Measurements from ENCODE around the gene PI4KB.

Gene PI4KB

DNA sequence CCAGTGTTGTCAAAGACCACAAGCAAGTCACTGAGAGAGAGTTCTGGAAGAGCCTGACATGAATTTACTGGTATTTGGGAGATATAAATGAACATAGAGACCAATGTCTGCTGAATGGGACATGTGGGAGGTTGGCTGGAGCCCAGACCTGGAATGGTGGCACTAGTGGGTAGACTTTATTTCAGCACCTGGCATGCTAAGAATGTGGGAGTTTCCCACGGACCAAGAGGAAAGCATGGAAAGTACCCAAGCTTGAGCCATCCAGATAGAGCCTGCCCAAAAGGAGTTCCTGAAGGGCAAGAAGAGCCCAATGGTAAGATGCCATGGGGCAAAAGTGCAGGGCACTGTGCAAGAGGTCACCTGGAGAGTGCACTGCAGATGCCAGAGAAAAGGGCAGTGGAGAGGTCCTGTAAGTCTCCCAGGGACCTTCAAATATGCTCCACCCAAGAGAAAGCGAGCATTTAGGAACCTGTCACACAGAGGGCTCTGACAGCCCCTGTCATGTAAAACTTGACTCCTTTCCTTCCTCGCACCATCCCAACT, 53.2 kb downstream of the PI4KB start:
- DNase-seq (ENCODE audit: low read depth in 1 of 2, low spot score in 1 of 2) = no peak
- in situ Hi-C loops (cut with HindIII; ENCODE audit: low pct_unique_long_range_greater_than_20kb, low sequenced_read_pairs) = no loop called here
- no peak for TF ChIP-seq JUND (IDR thresholded peaks at IDR 0.05; ENCODE audit: low read depth)

DNA sequence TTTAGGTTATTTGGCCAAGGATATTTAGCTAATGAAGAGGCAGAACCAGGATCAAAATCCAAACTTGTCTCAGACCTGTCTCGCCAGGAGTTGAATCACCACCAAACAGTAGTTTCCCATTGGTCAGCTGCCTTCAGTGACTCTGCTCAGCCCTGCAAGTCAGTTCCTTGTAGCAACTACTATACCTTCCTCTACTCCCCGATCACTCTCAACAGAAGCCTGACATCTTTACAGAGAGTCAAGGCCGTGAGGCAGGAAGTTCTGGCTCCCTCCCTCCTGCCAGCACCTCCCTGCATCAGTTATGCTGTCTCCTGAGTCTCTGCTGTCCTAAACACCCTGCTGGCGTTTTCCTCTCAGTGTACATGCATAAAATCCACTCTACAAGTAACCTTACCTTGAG, 59.5 kb downstream of the PI4KB start:
- TF ChIP-seq JUND (IDR thresholded peaks at IDR 0.05; ENCODE audit: low read depth) = no peak
- in situ Hi-C loops (cut with HindIII; ENCODE audit: low pct_unique_long_range_greater_than_20kb, low sequenced_read_pairs) = no loop called here
- no peak for DNase-seq (ENCODE audit: low read depth in 1 of 2, low spot score in 1 of 2)

DNA sequence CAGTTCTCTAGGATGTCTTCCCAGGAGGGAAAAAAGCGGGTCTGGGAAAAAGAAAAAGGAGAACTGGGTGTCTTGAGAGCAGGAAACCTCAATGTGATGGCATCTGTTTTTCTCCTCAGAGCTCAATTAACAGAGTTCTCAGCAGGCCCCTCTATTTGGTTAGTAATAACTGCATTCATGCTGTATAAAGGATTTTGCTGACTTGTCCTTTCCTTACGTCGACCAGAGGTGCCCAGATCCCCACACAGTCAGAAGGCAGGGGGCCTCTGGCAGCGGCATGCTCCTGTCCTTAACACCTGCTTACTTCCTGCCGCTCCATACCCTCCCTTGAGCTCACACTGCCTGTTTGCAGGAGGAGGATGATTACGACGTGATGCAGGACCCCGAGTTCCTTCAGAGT, 60.4 kb downstream of the PI4KB start:
- in situ Hi-C loops (cut with HindIII; ENCODE audit: low pct_unique_long_range_greater_than_20kb, low sequenced_read_pairs) = no loop called here
- DNase-seq (ENCODE audit: low read depth in 1 of 2, low spot score in 1 of 2) = no peak
- no peak for TF ChIP-seq JUND (IDR thresholded peaks at IDR 0.05; ENCODE audit: low read depth)

DNA sequence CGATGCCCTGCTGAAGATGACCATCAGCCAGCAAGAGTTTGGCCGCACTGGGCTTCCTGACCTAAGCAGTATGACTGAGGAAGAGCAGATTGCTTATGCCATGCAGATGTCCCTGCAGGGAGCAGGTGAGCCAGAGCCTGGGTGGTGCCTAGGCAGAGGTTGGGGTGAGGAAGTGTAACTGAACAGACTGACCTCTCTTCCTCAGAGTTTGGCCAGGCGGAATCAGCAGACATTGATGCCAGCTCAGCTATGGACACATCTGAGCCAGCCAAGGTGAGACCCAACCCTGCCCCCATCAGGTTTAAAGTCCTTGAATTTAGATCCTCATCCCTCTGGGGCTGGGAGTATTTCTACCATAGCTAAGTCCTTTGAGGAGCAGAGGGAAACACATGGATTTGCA, 60.9 kb downstream of the PI4KB start:
- TF ChIP-seq JUND (IDR thresholded peaks at IDR 0.05; ENCODE audit: low read depth) = no peak
- in situ Hi-C loops (cut with HindIII; ENCODE audit: low pct_unique_long_range_greater_than_20kb, low sequenced_read_pairs) = no loop called here

DNA sequence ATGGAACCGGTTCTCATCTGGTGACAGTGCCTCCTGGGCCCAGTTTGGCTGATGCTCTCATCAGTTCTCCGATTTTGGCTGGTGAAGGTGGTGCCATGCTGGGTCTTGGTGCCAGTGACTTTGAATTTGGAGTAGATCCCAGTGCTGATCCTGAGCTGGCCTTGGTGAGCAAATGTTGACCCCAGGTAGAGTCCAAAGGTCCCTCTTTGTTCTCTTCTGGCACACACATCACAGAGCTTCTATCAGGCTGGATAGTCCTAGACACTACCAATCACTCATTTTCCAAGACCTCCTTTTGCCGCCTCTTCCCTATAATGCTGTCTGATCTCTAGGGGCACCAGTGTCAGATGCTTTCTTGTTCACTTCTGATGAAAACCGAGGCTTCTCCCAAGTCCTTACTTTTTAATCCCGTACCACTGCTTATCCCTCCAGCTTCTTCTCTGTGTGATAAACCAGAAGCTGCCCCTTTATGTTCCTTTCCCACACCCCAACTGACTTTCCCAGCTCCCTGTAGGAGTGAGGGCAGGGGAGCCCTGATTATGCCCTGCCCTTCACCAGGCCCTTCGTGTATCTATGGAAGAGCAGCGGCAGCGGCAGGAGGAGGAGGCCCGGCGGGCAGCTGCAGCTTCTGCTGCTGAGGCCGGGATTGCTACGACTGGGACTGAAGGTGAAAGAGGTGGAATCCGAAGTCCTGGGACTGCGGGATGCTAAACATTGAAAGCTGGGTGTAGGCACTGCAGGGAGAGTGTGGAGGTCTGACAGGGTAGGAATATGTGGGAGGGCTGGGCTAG, 61.6 kb downstream of the PI4KB start:
- DNase-seq (ENCODE audit: low read depth in 1 of 2, low spot score in 1 of 2) = no peak
- no peak for TF ChIP-seq JUND (IDR thresholded peaks at IDR 0.05; ENCODE audit: low read depth)
- in situ Hi-C loops (cut with HindIII; ENCODE audit: low pct_unique_long_range_greater_than_20kb, low sequenced_read_pairs) = no loop called here

More for the DNA sequence above, 60.9 kb downstream of the PI4KB start:
- no peak for DNase-seq (ENCODE audit: low read depth in 1 of 2, low spot score in 1 of 2)

DNA sequence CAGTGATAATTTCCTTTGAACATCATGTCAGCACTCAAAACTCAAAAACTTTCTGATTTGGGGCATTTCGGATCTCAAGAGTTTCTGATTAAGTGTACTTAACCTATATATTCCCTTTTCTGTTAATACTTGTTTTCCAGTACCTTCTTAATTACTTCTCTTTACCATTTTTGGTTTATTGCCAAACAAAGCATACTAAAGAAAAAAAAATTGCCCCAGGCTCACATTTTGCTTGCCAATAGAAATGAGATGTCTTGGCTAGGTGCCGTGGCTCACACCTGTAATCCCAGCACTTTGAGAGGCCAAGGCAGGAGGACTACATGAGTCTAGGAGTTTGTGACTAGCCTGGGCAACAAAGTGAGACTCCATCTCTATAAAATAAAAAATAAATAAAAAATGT, 67.9 kb downstream of the PI4KB start:
- no peak for TF ChIP-seq JUND (IDR thresholded peaks at IDR 0.05; ENCODE audit: low read depth)
- in situ Hi-C loops (cut with HindIII; ENCODE audit: low pct_unique_long_range_greater_than_20kb, low sequenced_read_pairs) = no loop called here
- DNase-seq (ENCODE audit: low read depth in 1 of 2, low spot score in 1 of 2) = peak in 1 of 2 experiments; percentile 78

DNA sequence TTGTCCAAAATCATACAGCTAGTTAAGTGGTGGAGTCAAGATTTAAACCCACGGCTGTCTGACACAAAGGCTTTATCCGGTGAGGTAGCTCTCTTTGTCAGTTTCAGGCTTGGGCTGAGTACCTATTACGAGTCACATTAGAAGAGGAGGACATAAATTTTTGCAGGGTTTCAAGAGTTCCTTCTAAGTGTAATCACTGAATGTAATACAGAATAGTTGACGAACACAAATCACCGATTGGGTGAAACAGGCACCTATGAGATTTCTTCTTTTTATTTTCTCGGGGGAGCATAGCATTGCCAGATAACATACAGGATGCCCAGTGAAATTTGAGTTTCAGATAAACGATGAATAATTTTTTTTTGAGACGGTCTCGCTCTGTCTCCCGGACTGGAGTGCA, 71.8 kb downstream of the PI4KB start:
- in situ Hi-C loops (cut with HindIII; ENCODE audit: low pct_unique_long_range_greater_than_20kb, low sequenced_read_pairs) = no loop called here
- no peak for DNase-seq (ENCODE audit: low read depth in 1 of 2, low spot score in 1 of 2)
- no peak for TF ChIP-seq JUND (IDR thresholded peaks at IDR 0.05; ENCODE audit: low read depth)

DNA sequence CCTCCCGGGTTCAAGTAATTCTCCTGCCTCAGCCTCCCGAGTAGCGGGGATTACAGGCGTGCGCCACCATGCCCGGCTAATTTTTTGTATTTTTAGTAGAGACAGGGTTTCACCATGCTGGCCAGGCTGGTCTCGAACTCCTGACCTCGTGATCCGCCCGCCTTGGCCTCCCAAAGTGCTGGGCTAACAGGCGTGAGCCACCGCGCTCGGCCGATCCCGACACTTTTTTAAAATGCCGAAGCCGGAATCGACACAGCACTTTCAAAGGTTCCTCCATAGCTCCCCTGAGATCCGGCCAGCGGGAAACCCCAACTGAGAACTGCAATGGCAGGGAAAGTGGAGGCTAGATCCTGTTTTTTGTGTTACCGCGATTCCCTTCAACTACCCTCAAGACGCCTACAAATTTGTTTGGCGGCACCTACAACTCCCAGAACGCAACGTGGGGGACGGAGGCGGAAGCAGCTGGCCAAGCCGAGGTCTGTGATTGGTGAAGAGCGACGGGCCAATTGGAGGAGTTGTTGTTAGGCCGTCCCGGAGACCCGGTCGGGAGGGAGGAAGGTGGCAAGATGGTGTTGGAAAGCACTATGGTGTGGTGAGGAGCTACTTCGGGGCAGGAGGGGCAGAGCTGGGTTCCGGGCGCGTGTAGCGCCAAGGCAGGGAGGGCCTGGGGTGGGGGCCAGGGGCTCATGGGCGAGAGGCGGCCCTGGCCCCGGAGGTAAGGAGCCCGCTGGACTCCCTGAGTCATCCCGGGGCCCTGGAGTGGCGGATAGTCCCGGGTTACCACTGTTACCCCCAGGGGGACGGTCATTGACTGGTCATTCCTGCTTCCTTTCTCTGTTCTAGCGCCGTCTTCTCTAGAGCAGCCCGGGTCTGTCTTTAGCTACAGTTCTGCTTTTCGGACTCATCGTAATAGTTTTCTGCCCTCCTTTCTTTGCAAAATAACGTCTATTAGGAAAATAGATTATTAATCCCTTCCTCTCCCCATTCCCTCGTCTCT, 72.7 kb downstream of the PI4KB start, which contains the start of gene PSMD4:
Gene PSMD4 (plus strand): TSS at position 518 of the 997 bp plus-strand sequence. CDS start 49 bp downstream, at position 567.
- no peak for TF ChIP-seq JUND (IDR thresholded peaks at IDR 0.05; ENCODE audit: low read depth)
- in situ Hi-C loops (cut with HindIII; ENCODE audit: low pct_unique_long_range_greater_than_20kb, low sequenced_read_pairs) = no loop called here

DNA sequence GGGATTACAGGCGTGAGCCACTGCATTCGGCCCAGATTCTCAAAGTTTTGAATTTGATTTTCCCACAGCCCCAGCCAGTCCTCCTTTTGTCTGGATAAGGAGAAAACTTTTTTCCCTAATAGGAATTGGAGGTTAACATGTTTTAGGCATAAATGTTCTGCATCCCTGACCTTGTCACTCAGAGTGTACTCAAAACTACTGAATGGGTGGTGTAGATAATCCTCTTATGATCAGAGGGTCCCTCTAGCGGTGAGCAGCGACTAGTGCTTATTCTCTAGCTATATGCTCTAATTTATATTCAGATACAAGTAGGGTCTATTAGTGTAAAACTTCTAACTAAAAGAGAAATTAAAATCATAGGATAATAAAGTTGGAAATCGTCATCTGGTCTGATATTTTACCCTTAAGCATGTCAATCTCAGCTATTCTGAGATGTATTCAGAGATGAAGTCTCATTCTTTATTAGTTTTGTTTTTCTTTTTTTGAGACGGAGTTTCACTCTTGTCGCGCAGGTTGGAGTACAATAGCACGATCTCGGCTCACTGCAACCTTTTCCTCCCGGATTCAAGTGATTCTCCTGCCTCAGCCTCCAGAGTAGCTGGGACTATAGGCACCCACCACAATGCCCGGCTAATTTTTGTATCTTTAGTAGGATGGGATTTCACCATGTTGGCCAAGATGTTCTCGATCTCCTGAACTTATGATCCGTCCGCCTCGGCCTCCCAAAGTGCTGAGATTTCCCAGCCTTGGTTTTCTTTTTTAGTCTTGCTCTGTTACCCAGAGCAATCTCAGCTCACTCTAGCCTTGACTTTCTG, 75.4 kb downstream of the PI4KB start:
- in situ Hi-C loops (cut with HindIII; ENCODE audit: low pct_unique_long_range_greater_than_20kb, low sequenced_read_pairs) = no loop called here
- TF ChIP-seq JUND (IDR thresholded peaks at IDR 0.05; ENCODE audit: low read depth) = no peak
- peak; percentile 65 to 86 for DNase-seq (ENCODE audit: low read depth in 1 of 2, low spot score in 1 of 2)

More for the DNA sequence above, 72.7 kb downstream of the PI4KB start, which contains the start of gene PSMD4:
- peak; percentile 98 to 99 for DNase-seq (ENCODE audit: low read depth in 1 of 2, low spot score in 1 of 2)

DNA sequence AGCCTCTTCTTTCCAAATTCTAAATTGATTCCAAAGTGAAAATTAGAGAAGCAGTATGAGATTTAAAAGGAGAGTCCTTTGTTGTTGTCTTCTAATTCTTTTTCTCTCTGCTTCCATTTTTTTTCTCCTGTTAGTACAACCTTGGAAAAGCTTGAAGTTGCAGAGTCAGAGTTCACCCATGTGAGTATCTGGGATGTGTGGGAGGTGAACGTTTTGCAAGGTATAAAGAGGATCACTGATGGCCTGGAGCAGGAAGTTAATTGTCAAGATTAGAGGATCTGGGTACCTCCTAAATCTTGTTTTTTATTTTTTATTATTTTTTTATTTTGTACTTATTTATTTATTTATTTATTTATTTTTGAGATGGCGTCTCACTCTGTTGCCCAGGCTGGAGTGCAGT, 80.4 kb downstream of the PI4KB start:
- DNase-seq (ENCODE audit: low read depth in 1 of 2, low spot score in 1 of 2) = no peak
- no peak for TF ChIP-seq JUND (IDR thresholded peaks at IDR 0.05; ENCODE audit: low read depth)
- in situ Hi-C loops (cut with HindIII; ENCODE audit: low pct_unique_long_range_greater_than_20kb, low sequenced_read_pairs) = no loop called here

DNA sequence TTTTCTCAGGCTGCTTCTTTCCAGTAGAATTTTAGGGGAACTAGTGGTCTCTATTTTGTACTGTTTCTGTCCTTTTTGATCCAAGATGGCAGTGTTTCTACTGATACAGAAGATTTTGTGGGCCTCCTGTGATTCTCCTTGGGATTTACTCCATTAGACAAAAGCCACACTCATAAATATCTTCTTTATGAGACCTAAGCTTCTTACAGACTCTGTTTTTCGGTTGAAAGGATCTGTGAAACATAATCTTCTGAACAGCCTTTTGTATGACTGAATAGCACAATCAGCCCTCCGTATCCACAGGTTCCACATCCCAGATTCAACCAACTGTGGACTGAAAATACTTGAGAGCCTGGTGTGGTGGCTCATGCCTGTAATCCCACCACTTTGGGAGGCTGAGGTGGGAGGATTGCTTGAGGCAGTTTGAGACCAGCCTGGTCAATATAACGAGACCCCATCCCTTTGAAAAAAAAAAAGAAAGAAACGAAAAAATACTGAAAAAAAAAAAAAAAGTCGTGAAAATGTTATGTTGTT, 83.5 kb downstream of the PI4KB start:
- no peak for DNase-seq (ENCODE audit: low read depth in 1 of 2, low spot score in 1 of 2)
- TF ChIP-seq JUND (IDR thresholded peaks at IDR 0.05; ENCODE audit: low read depth) = no peak
- in situ Hi-C loops (cut with HindIII; ENCODE audit: low pct_unique_long_range_greater_than_20kb, low sequenced_read_pairs) = no loop called here
